ENCODE results near the gene EIF4EBP3. TPM values are rescaled to one million over a fixed set of nuclear protein-coding genes. Genes with fewer than 3 reads are reported as not detected.

Gene EIF4EBP3
- total RNA-seq, 2 donors from 2014 or later: 13.5 to 13.8 TPM

GRCh38 chr5:140570058-140570457 is 22.6 kb downstream of the EIF4EBP3 start:
- intact Hi-C loops (cut with DNase I): no loop called here
- no peak overlapping the region for H3K9ac ChIP-seq (ENCODE audit: low read depth in 2 of 2, low read length in 2 of 2)
- H3K9me3 ChIP-seq: no peaks in the 10 kb centered on the region
- H3K36me3 ChIP-seq: peaks cover 8% of the 10 kb centered on the region
- peak overlapping the region; percentile 0 for H3K27ac ChIP-seq
- peaks cover 5% of the 10 kb centered on the region for H3K4me1 ChIP-seq
- DNase-seq: no peak
- no peaks in the 10 kb centered on the region for H3K27me3 ChIP-seq
- no peak overlapping the region for H3K4me3 ChIP-seq
- no peak for TF ChIP-seq CTCF (IDR thresholded peaks at IDR 0.05)

DNA sequence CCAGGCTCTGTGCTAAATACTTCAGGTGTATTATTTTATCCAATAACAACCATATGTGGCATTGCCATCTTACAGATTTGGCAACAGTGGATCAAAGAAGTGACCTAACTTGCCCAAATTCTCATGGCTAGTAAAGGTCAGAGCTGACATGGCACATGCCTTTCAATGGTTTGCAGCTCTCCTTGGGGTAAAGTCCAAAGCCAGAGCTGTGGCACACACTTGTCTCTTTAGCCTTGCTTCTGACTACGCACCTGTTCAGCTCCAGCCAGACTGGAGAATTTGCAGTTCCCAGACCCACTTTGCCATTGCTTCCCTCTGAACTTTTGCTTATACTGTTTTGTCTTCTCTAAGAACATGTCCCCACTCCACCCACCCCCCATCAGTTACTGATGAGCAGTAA is 23.0 kb downstream of the EIF4EBP3 start:
- Histone ChIP-seq H3K9me3 (no peaks in the 10 kb centered on the region), H3K27me3 (no peaks in the 10 kb centered on the region), H3K36me3 (peaks cover 8% of the 10 kb centered on the region), H3K4me3 (no peak overlapping the region), H3K9ac (ENCODE audit: low read depth in 2 of 2, low read length in 2 of 2) (no peak overlapping the region), H3K27ac (no peak overlapping the region), H3K4me1 (peaks cover 4% of the 10 kb centered on the region)
- intact Hi-C loops (cut with DNase I): no loop called here
- DNase-seq: no peak
- no peak for TF ChIP-seq CTCF (IDR thresholded peaks at IDR 0.05)

DNA sequence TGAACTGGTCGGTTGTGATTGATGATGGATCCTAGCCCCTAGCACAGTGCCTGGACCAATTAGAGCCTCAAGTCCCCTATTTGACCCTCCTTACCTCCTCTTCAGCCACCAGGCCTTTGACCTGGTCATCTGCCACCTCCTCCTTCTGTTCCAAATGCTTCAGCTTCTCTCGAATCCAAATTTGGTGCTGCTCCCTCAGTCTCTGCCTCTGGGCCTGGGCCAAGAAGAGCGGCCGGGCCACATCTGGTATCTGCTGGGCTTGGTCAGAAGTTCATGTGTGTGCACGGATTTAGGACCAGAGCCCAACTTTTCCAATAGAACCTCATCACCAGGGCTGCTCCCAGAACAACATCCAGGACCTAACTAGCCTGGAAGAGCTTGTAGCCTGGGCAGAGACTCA is 23.6 kb downstream of the EIF4EBP3 start:
- intact Hi-C loops (cut with DNase I): no loop called here
- no peak overlapping the region for H3K27ac ChIP-seq
- DNase-seq: no peak

GRCh38 chr5:140573683-140574082 is 26.2 kb downstream of the EIF4EBP3 start:
- Histone ChIP-seq H3K4me1 (no peaks in the 10 kb centered on the region), H3K4me3 (no peak overlapping the region), H3K27me3 (no peaks in the 10 kb centered on the region), H3K9ac (ENCODE audit: low read depth in 2 of 2, low read length in 2 of 2) (no peak overlapping the region), H3K27ac (no peak overlapping the region), H3K36me3 (no peaks in the 10 kb centered on the region), H3K9me3 (no peaks in the 10 kb centered on the region)
- DNase-seq: no peak
- TF ChIP-seq CTCF (IDR thresholded peaks at IDR 0.05): no peak
- intact Hi-C loops (cut with DNase I): no loop called here

More for the DNA sequence above, 23.6 kb downstream of the EIF4EBP3 start:
- TF ChIP-seq CTCF (IDR thresholded peaks at IDR 0.05): no peak
- Histone ChIP-seq H3K4me3 (no peak overlapping the region), H3K36me3 (peaks cover 8% of the 10 kb centered on the region), H3K27me3 (no peaks in the 10 kb centered on the region), H3K4me1 (no peaks in the 10 kb centered on the region), H3K9me3 (no peaks in the 10 kb centered on the region), H3K9ac (ENCODE audit: low read depth in 2 of 2, low read length in 2 of 2) (no peak overlapping the region)

DNA sequence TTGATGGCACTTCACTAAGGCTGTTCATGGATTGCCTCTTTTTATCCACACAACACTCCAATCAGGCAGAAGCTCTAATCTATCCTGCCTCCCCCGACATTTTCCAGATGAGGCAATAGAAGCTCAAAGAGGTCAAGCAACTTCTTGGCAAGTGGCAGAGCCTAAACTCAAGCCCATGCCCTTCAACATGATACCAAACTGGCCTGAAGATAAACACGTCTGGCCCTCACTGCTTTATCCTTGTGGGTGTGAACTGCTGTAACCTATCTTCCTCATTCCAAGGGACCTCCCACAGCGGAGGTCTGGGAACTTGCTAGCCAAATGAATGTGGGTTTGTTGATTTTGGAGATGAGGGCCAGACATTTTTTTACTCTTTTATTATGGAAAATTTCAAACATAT is 26.7 kb downstream of the EIF4EBP3 start:
- Histone ChIP-seq H3K9me3 (no peaks in the 10 kb centered on the region), H3K27me3 (no peaks in the 10 kb centered on the region), H3K36me3 (no peaks in the 10 kb centered on the region), H3K9ac (ENCODE audit: low read depth in 2 of 2, low read length in 2 of 2) (no peak overlapping the region), H3K4me3 (no peak overlapping the region), H3K27ac (no peak overlapping the region), H3K4me1 (no peaks in the 10 kb centered on the region)
- TF ChIP-seq CTCF (IDR thresholded peaks at IDR 0.05): no peak
- intact Hi-C loops (cut with DNase I): no loop called here
- DNase-seq: no peak

DNA sequence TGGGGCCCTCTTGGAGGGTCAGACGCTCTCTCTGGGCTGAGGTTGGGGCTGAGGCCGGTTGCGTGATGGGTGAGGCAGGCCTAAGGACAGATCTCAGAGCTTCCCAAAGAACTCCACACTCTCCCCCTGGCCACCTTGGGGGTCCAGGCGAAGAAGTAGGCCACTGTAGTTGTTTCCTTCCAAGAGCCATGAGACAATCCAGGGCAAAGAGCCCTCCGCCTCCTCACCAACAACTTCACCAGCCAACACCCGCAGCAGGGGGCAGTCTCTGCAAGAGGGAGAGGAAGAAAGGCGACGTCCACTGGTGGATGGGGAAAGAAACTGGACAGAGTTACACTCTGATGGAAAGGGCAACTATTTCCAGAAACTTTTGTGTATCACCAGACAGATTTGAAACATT is 27.8 kb downstream of the EIF4EBP3 start:
- peak; percentile 33 for TF ChIP-seq CTCF (IDR thresholded peaks at IDR 0.05)
- H3K36me3 ChIP-seq: no peaks in the 10 kb centered on the region
- no peak overlapping the region for H3K9ac ChIP-seq (ENCODE audit: low read depth in 2 of 2, low read length in 2 of 2)
- peak; percentile 73 for DNase-seq
- no peak overlapping the region for H3K27ac ChIP-seq
- intact Hi-C loops (cut with DNase I): no loop called here
- no peaks in the 10 kb centered on the region for H3K27me3 ChIP-seq
- no peaks in the 10 kb centered on the region for H3K9me3 ChIP-seq
- H3K4me3 ChIP-seq: no peak overlapping the region
- H3K4me1 ChIP-seq: no peaks in the 10 kb centered on the region
